ENCODE measurements around the gene ARR3.
A peak's percentile ranks its signal among the peaks of the same experiment; 100 is the strongest.
"Not testable (repeated sequence)": the region's sequence is repeated elsewhere in the genome, so short reads cannot be mapped to it uniquely, and the experiment has no call there.

Gene ARR3

GRCh38 chrX:70281951-70282350 is 13.8 kb downstream of the ARR3 start, which contains the start of gene RAB41:
TSS of gene RAB41 (plus strand) at chrX:70282172. CDS start at chrX:70282218, 46 bp downstream.
- DNase-seq = no peak

- DNase-seq = no peak
These were observed 21.1 kb downstream of the ARR3 start for GRCh38 chrX:70289168-70289792.

GRCh38 chrX:70289793-70290770 is 21.9 kb downstream of the ARR3 start, which contains the start of the genes KIF4A and PDZD11:
TSS of gene KIF4A (plus strand) at chrX:70290104. CDS start at chrX:70290459, 355 bp downstream.
TSS of gene PDZD11 (minus strand) at chrX:70289927. CDS start at chrX:70289341, 586 bp downstream.
- DNase-seq = peak; percentile 92

GRCh38 chrX:70292788-70293187 is 24.7 kb downstream of the ARR3 start:
- no peak for DNase-seq

GRCh38 chrX:70293621-70294020 is 25.5 kb downstream of the ARR3 start:
- no peak for DNase-seq

GRCh38 chrX:70301716-70302115 is 33.6 kb downstream of the ARR3 start:
- DNase-seq = no peak

- DNase-seq = no peak
These were observed 45.4 kb downstream of the ARR3 start for GRCh38 chrX:70313503-70313902.

- DNase-seq = no peak
These were observed 54.6 kb downstream of the ARR3 start for GRCh38 chrX:70322784-70323183.

GRCh38 chrX:70323628-70324027 is 55.5 kb downstream of the ARR3 start:
- DNase-seq = not testable (repeated sequence)

GRCh38 chrX:70324326-70324725 is 56.2 kb downstream of the ARR3 start:
- no peak for DNase-seq

- DNase-seq = no peak
These were observed 63.0 kb downstream of the ARR3 start for GRCh38 chrX:70331161-70331560.
